ENCODE measurements around the gene RRP7A. TPM values are rescaled to one million over a fixed set of nuclear protein-coding genes. Genes with fewer than 3 reads are reported as not detected.

The RRP7A gene
- total and polyA plus RNA-seq, 2 of the 13 experiments (the other 11 are each of a cell fraction or from before 2014, with no cell fraction given), result 15.3 to 41.6 TPM

DNA sequence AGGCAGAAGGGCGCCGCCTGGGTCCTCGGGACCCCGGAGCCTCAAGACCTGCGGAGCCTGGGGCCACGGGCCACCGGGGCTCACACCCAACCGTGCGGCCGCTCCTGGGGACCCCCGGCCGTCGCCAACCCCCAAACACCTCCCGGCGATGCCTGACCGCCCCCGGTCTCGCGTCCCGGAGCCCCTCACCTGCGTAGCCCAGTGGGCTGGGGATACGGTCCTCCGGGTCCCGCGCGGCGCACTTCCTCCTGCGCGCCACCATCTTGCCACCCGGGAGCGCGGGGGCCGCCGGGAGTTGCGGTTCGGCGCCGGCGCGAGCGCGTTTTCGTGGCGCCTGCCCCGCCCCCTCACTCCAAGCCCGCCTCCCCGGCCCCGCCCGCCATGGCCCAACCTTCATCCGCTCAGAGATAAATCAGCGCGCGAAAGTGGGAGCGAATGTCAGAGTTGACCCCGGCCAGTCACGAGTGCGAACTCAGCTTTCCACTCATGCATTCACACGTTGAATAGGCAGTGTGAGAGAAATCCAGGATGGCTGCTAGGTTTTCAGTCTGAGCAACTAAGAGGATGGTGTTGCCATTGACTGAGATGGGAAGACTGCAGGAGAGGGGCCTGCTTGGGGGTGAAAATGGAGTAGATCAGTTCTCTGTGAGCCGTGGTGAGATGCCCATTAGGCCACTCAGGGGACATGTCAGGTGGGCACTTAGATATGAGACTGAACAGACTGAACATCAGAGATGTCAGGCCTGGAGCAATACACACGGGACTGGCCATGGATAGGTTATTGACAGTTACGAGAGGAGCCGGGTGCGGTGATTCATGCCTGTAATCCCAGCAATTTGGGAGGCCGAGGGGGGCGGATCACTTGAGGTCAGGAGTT is at the start of gene RRP7A (continued):
- TF ChIP-seq ZNF841 (CRISPR knock-in tag; IDR thresholded peaks at IDR 0.05; ENCODE audit: borderline replicate concordance), result no peak
- TF ChIP-seq SYNCRIP (IDR thresholded peaks at IDR 0.05; ENCODE audit: insufficient read depth, low read depth, low read length), result no peak
- TF ChIP-seq, protein P1, sequence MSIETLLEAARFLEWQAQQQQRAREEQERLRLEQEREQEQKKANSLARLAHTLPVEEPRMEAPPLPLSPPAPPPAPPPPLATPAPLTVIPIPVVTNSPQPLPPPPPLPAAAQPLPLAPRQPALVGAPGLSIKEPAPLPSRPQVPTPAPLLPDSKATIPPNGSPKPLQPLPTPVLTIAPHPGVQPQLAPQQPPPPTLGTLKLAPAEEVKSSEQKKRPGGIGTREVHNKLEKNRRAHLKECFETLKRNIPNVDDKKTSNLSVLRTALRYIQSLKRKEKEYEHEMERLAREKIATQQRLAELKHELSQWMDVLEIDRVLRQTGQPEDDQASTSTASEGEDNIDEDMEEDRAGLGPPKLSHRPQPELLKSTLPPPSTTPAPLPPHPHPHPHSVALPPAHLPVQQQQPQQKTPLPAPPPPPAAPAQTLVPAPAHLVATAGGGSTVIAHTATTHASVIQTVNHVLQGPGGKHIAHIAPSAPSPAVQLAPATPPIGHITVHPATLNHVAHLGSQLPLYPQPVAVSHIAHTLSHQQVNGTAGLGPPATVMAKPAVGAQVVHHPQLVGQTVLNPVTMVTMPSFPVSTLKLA (IDR thresholded peaks at IDR 0.05), result no peak
- TF ChIP-seq, protein P2, sequence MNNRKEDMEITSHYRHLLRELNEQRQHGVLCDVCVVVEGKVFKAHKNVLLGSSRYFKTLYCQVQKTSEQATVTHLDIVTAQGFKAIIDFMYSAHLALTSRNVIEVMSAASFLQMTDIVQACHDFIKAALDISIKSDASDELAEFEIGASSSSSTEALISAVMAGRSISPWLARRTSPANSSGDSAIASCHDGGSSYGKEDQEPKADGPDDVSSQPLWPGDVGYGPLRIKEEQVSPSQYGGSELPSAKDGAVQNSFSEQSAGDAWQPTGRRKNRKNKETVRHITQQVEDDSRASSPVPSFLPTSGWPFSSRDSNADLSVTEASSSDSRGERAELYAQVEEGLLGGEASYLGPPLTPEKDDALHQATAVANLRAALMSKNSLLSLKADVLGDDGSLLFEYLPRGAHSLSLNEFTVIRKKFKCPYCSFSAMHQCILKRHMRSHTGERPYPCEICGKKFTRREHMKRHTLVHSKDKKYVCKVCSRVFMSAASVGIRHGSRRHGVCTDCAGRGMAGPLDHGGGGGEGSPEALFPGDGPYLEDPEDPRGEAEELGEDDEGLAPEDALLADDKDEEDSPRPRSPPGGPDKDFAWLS (CRISPR knock-in tag; IDR thresholded peaks at IDR 0.05; ENCODE audit: borderline replicate concordance), result no peak
- no peak for TF ChIP-seq PHF21A (CRISPR knock-in tag; IDR thresholded peaks at IDR 0.05)
- 0 out of 2 replicates have a peak, but pooled peaks have one; percentile 17 for TF ChIP-seq CCDC6 (CRISPR knock-in tag; IDR thresholded peaks at IDR 0.05)
- TF ChIP-seq, protein P3, sequence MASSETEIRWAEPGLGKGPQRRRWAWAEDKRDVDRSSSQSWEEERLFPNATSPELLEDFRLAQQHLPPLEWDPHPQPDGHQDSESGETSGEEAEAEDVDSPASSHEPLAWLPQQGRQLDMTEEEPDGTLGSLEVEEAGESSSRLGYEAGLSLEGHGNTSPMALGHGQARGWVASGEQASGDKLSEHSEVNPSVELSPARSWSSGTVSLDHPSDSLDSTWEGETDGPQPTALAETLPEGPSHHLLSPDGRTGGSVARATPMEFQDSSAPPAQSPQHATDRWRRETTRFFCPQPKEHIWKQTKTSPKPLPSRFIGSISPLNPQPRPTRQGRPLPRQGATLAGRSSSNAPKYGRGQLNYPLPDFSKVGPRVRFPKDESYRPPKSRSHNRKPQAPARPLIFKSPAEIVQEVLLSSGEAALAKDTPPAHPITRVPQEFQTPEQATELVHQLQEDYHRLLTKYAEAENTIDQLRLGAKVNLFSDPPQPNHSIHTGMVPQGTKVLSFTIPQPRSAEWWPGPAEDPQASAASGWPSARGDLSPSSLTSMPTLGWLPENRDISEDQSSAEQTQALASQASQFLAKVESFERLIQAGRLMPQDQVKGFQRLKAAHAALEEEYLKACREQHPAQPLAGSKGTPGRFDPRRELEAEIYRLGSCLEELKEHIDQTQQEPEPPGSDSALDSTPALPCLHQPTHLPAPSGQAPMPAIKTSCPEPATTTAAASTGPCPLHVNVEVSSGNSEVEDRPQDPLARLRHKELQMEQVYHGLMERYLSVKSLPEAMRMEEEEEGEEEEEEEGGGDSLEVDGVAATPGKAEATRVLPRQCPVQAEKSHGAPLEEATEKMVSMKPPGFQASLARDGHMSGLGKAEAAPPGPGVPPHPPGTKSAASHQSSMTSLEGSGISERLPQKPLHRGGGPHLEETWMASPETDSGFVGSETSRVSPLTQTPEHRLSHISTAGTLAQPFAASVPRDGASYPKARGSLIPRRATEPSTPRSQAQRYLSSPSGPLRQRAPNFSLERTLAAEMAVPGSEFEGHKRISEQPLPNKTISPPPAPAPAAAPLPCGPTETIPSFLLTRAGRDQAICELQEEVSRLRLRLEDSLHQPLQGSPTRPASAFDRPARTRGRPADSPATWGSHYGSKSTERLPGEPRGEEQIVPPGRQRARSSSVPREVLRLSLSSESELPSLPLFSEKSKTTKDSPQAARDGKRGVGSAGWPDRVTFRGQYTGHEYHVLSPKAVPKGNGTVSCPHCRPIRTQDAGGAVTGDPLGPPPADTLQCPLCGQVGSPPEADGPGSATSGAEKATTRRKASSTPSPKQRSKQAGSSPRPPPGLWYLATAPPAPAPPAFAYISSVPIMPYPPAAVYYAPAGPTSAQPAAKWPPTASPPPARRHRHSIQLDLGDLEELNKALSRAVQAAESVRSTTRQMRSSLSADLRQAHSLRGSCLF (CRISPR knock-in tag; IDR thresholded peaks at IDR 0.05; ENCODE audit: borderline replicate concordance), result no peak
- TF ChIP-seq, protein P4, sequence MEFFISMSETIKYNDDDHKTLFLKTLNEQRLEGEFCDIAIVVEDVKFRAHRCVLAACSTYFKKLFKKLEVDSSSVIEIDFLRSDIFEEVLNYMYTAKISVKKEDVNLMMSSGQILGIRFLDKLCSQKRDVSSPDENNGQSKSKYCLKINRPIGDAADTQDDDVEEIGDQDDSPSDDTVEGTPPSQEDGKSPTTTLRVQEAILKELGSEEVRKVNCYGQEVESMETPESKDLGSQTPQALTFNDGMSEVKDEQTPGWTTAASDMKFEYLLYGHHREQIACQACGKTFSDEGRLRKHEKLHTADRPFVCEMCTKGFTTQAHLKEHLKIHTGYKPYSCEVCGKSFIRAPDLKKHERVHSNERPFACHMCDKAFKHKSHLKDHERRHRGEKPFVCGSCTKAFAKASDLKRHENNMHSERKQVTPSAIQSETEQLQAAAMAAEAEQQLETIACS (CRISPR knock-in tag; IDR thresholded peaks at IDR 0.05), result no peak
- TF ChIP-seq ZNF567 (CRISPR knock-in tag; IDR thresholded peaks at IDR 0.05; ENCODE audit: borderline replicate concordance), result no peak
- TF ChIP-seq ELF4 (CRISPR knock-in tag; IDR thresholded peaks at IDR 0.05; ENCODE audit: borderline replicate concordance), result no peak
- TF ChIP-seq, protein P5, sequence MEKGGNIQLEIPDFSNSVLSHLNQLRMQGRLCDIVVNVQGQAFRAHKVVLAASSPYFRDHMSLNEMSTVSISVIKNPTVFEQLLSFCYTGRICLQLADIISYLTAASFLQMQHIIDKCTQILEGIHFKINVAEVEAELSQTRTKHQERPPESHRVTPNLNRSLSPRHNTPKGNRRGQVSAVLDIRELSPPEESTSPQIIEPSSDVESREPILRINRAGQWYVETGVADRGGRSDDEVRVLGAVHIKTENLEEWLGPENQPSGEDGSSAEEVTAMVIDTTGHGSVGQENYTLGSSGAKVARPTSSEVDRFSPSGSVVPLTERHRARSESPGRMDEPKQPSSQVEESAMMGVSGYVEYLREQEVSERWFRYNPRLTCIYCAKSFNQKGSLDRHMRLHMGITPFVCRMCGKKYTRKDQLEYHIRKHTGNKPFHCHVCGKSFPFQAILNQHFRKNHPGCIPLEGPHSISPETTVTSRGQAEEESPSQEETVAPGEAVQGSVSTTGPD (CRISPR knock-in tag; IDR thresholded peaks at IDR 0.05), result no peak
- no peak for TF ChIP-seq KDM6A (CRISPR knock-in tag; IDR thresholded peaks at IDR 0.05; ENCODE audit: low read depth)
- TF ChIP-seq KDM2A (CRISPR knock-in tag; IDR thresholded peaks at IDR 0.05; ENCODE audit: borderline replicate concordance, low read depth), result 0 out of 2 replicates have a peak, but pooled peaks have one; percentile 15
- TF ChIP-seq PITX1 (CRISPR knock-in tag; IDR thresholded peaks at IDR 0.05), result no peak
- TF ChIP-seq ZNF7 (CRISPR knock-in tag; IDR thresholded peaks at IDR 0.05), result no peak
- TF ChIP-seq ZBTB7B (CRISPR knock-in tag; IDR thresholded peaks at IDR 0.05), result no peak
- no peak for TF ChIP-seq ZSCAN31 (CRISPR knock-in tag; IDR thresholded peaks at IDR 0.05; ENCODE audit: low read depth)
